ENCODE results near the gene KIF26B. TPM values are rescaled to one million over a fixed set of nuclear protein-coding genes. Genes with fewer than 3 reads are reported as not detected.

KIF26B gene
- polyA plus RNA-seq, 2 of the 4 experiments (the other 2 are of a cell fraction): 0.01 to 0.04 TPM

DNA sequence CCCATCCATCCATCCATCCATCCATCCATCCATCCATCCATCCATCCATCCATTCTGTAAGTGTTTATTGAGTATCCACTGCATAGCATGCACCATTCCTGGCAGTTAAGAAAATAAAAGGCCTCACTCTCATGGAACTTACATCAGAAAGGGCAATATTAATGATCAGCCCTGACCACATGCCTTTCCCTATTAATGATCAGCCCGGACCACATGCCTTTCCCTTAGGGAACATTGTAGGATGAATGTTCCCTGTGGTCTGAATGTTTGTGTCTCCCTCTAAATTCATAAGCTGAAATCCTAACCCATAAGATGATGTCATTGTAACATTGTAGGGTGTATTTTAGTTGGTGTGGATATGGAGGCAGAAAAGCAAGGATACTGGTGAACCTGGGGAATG lies 365.8 kb downstream of the KIF26B start (continued):
- TF ChIP-seq CEBPB (IDR thresholded peaks at IDR 0.05) (no peak), ZSCAN20 (CRISPR knock-in tag; IDR thresholded peaks at IDR 0.05) (no peak)

- Histone ChIP-seq H3K4me3 (no peak overlapping the region), H3K27ac (no peak overlapping the region), H3K4me2 (no peak overlapping the region), H3K4me1 (no peaks in the 10 kb centered on the region), H3K9me3 (0 out of 3 replicates have a peak, but pooled peaks cover 2% of the 10 kb centered on the region)
- DNase-seq (ENCODE audit: low read depth in 1 of 2, low spot score in 1 of 2) (no peak), FAIRE-seq (no peak), ATAC-seq (no peak)
- CTCF ChIA-PET: no interaction called here
- WGBS (ENCODE audit: missing lambda C conversion rate): 43% methylated on average over 2 of the region's 2 CpGs
- TF ChIP-seq, protein P1, sequence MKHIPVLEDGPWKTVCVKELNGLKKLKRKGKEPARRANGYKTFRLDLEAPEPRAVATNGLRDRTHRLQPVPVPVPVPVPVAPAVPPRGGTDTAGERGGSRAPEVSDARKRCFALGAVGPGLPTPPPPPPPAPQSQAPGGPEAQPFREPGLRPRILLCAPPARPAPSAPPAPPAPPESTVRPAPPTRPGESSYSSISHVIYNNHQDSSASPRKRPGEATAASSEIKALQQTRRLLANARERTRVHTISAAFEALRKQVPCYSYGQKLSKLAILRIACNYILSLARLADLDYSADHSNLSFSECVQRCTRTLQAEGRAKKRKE (CRISPR knock-in tag; IDR thresholded peaks at IDR 0.05; ENCODE audit: low read depth): no peak
- TF ChIP-seq TFCP2L1 (CRISPR knock-in tag; IDR thresholded peaks at IDR 0.05) (no peak), POLR2AphosphoS2 (conservative IDR thresholded peaks at IDR 0.05; ENCODE audit: low read length) (no peak), HDAC2 (IDR thresholded peaks at IDR 0.05) (no peak), ZNF302 (CRISPR knock-in tag; IDR thresholded peaks at IDR 0.05) (no peak), JUN (IDR thresholded peaks at IDR 0.05) (no peak), JUNB (IDR thresholded peaks at IDR 0.05) (no peak), MYC (IDR thresholded peaks at IDR 0.05; ENCODE audit: borderline replicate concordance, low read length) (no peak), KDM1A (IDR thresholded peaks at IDR 0.05; ENCODE audit: low read depth) (no peak), SREBF2 (IDR thresholded peaks at IDR 0.05) (no peak), HOXA7 (CRISPR knock-in tag; IDR thresholded peaks at IDR 0.05) (no peak), EHF (CRISPR knock-in tag; IDR thresholded peaks at IDR 0.05) (no peak), NR3C1 (IDR thresholded peaks at IDR 0.05) (no peak), MAX (IDR thresholded peaks at IDR 0.05) (no peak), RNF2 (IDR thresholded peaks at IDR 0.05; ENCODE audit: borderline replicate concordance, low read depth) (no peak), ZC3H11A (IDR thresholded peaks at IDR 0.05) (no peak)
- POLR2A ChIA-PET: no interaction called here
These were observed 371.4 kb downstream of the KIF26B start for GRCh38 chr1:245526141-245526540.

- DNase-seq (ENCODE audit: low read depth in 1 of 2, low spot score in 1 of 2) (no peak), ATAC-seq (no peak), FAIRE-seq (no peak)
- ChIA-PET CTCF (no interaction called here), POLR2A (no interaction called here)
- H3K4me1 ChIP-seq: no peaks in the 10 kb centered on the region
- WGBS (ENCODE audit: missing lambda C conversion rate): 46% methylated on average over 7 of the region's 7 CpGs
- H3K4me2 ChIP-seq: no peak overlapping the region
- 0 out of 3 replicates have a peak, but pooled peaks cover 2% of the 10 kb centered on the region for H3K9me3 ChIP-seq
- TF ChIP-seq, protein P2, sequence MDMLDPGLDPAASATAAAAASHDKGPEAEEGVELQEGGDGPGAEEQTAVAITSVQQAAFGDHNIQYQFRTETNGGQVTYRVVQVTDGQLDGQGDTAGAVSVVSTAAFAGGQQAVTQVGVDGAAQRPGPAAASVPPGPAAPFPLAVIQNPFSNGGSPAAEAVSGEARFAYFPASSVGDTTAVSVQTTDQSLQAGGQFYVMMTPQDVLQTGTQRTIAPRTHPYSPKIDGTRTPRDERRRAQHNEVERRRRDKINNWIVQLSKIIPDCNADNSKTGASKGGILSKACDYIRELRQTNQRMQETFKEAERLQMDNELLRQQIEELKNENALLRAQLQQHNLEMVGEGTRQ (IDR thresholded peaks at IDR 0.05): peak; percentile 25; the same call in 1 of the 2 replicates
- TF ChIP-seq BCL3 (IDR thresholded peaks at IDR 0.05): no peak
- H3K4me3 ChIP-seq: no peak overlapping the region
- no peak overlapping the region for H3K27ac ChIP-seq
These were observed 373.5 kb downstream of the KIF26B start for GRCh38 chr1:245528258-245528635.

DNA sequence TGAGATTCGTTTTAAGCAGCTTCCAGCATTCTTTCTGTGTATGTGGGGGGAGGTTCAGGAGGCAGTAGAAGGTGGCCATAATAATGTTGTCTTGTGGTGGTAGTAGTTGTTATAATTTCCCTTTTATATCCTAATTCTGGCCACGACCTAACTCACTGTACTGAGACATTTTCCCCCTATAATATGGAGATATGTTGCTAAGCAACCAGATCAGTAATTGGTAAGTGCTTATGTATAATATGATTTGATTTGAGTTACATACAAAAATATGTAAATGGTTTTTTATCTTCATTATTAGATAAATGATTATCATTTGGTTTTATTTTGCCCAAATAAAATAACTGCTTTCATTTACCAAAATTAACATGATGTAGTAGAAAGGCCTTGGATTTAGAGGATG lies 376.2 kb downstream of the KIF26B start:
- no peaks in the 10 kb centered on the region for H3K4me1 ChIP-seq

More for the DNA sequence above, 376.2 kb downstream of the KIF26B start:
- ChIA-PET POLR2A (no interaction called here), CTCF (no interaction called here)
- H3K4me2 ChIP-seq: no peak overlapping the region
- no peak overlapping the region for H3K4me3 ChIP-seq
- TF ChIP-seq, protein P2 (IDR thresholded peaks at IDR 0.05): no peak
- TF ChIP-seq SREBF2 (IDR thresholded peaks at IDR 0.05) (no peak), NFE2L2 (conservative IDR thresholded peaks at IDR 0.05; ENCODE audit: low read length) (no peak), CBX2 (IDR thresholded peaks at IDR 0.05; ENCODE audit: borderline replicate concordance, low read depth) (no peak), FOSB (CRISPR knock-in tag; IDR thresholded peaks at IDR 0.05) (no peak)
- 6% methylated on average over 2 of the region's 2 CpGs for WGBS (ENCODE audit: missing lambda C conversion rate)
- no peak overlapping the region for H3K27ac ChIP-seq
- H3K9me3 ChIP-seq: 0 out of 3 replicates have a peak, but pooled peaks cover 2% of the 10 kb centered on the region
- no peak for ATAC-seq
- FAIRE-seq: no peak
- no peak for DNase-seq (ENCODE audit: low read depth in 1 of 2, low spot score in 1 of 2)

Data from A549 (cell line).